H9 (cell line): ENCODE measurements around the gene PHACTR2. TPM values are rescaled to one million over a fixed set of nuclear protein-coding genes. Genes with fewer than 3 reads are reported as not detected.

Source experiments
- DNase-seq: peaks from one replicate; pipeline ENCODE4 v3.0.0-alpha.2; 2017
- H2AFZ ChIP-seq: one replicate; pipeline ENCODE4 v1.6.1; 2013; ENCODE audit warnings: mild to moderate bottlenecking, low read length, control low read depth, moderate library complexity
- H2AK5ac ChIP-seq: 2 replicates; pipeline ENCODE4 v1.6.1; 2013; ENCODE audit warnings: low read length, control low read depth, mixed read lengths; ENCODE audit not compliant: insufficient read length
- H2BK120ac ChIP-seq: one replicate; pipeline ENCODE4 v1.6.1; 2013; ENCODE audit warnings: low read depth, mild to moderate bottlenecking, low read length, control low read depth, inconsistent platforms; ENCODE audit not compliant: poor library complexity, severe bottlenecking
- H2BK12ac ChIP-seq: 2 replicates; pipeline ENCODE4 v1.6.1; 2013; ENCODE audit warnings: low read length, control low read depth, mixed read lengths, low read depth; ENCODE audit not compliant: insufficient read length
- H2BK15ac ChIP-seq: 2 replicates; pipeline ENCODE4 v1.6.1; 2013; ENCODE audit warnings: low read depth, low read length, control low read depth
- H2BK20ac ChIP-seq: one replicate; pipeline ENCODE4 v1.6.1; 2013; ENCODE audit warnings: low read depth, mild to moderate bottlenecking, low read length, control low read depth, inconsistent platforms; ENCODE audit not compliant: poor library complexity, severe bottlenecking
- H2BK5ac ChIP-seq: 2 replicates; pipeline ENCODE4 v1.6.1; 2013; ENCODE audit warnings: low read length, control low read depth, mixed read lengths; ENCODE audit not compliant: insufficient read length
- H3K14ac ChIP-seq: 2 replicates; pipeline ENCODE4 v1.6.1; 2013; ENCODE audit warnings: low read length, control low read depth; ENCODE audit not compliant: insufficient read depth
- H3K18ac ChIP-seq: 2 replicates; pipeline ENCODE4 v1.6.1; 2013; ENCODE audit warnings: low read depth, mild to moderate bottlenecking, mixed read lengths, low read length, control low read depth; ENCODE audit not compliant: insufficient read length
- H3K23ac ChIP-seq: 2 replicates; pipeline ENCODE4 v1.6.1; 2013; ENCODE audit warnings: low read length, control low read depth, mixed read lengths, low read depth; ENCODE audit not compliant: insufficient read length
- H3K23me2 ChIP-seq: 2 replicates; pipeline ENCODE4 v1.6.1; 2013; ENCODE audit warnings: low read depth, mild to moderate bottlenecking, mixed read lengths, low read length, control low read depth; ENCODE audit not compliant: insufficient read length, poor library complexity, severe bottlenecking
- H3K27ac ChIP-seq: 2 replicates; pipeline ENCODE4 v1.5.1; 2013; ENCODE audit warnings: low read length, control low read depth, mixed read lengths, low read depth; ENCODE audit not compliant: insufficient read length
- H3K27me3 ChIP-seq: 2 replicates; pipeline ENCODE4 v1.6.1; 2013; ENCODE audit warnings: low read length, control low read depth, inconsistent platforms; ENCODE audit not compliant: insufficient read depth
- H3K4ac ChIP-seq: 2 replicates; pipeline ENCODE4 v1.6.1; 2013; ENCODE audit warnings: low read depth, mild to moderate bottlenecking, control low read depth, inconsistent platforms, low read length, moderate library complexity
- H3K4me1 ChIP-seq: 2 replicates; pipeline ENCODE4 v1.6.1; 2013; ENCODE audit warnings: low read length, control low read depth, inconsistent platforms; ENCODE audit not compliant: insufficient read depth
- H3K4me2 ChIP-seq: 2 replicates; pipeline ENCODE4 v1.6.1; 2013; ENCODE audit warnings: low read length, control low read depth, mixed read lengths; ENCODE audit not compliant: insufficient read length, insufficient read depth
- H3K56ac ChIP-seq: 2 replicates; pipeline ENCODE4 v1.6.1; 2013; ENCODE audit warnings: low read depth, mild to moderate bottlenecking, mixed read lengths, low read length, control low read depth; ENCODE audit not compliant: insufficient read length
- H3K79me1 ChIP-seq: 2 replicates; pipeline ENCODE4 v1.6.1; 2013; ENCODE audit warnings: low read depth, mild to moderate bottlenecking, moderate library complexity, low read length, control low read depth, inconsistent platforms; ENCODE audit not compliant: insufficient read depth, poor library complexity, severe bottlenecking
- H3K79me2 ChIP-seq: 2 replicates; pipeline ENCODE4 v1.6.1; 2013; ENCODE audit warnings: low read length, control low read depth, inconsistent platforms; ENCODE audit not compliant: insufficient read depth
- H3K9ac ChIP-seq: 2 replicates; pipeline ENCODE4 v1.6.1; 2013; ENCODE audit warnings: low read length, control low read depth, mixed read lengths; ENCODE audit not compliant: insufficient read length; ENCODE audit errors: extremely low read depth
- H3K9me3 ChIP-seq: one replicate; pipeline ENCODE4 v1.6.1; 2013; ENCODE audit warnings: low read depth, low read length, inconsistent platforms; ENCODE audit not compliant: control insufficient read depth
- H3T11ph ChIP-seq: one replicate; pipeline ENCODE4 v1.6.1; 2013; ENCODE audit warnings: mild to moderate bottlenecking, low read length, control low read depth, inconsistent platforms
- H4K20me1 ChIP-seq: one replicate; pipeline ENCODE4 v1.6.1; 2013; ENCODE audit not compliant: control insufficient read depth, insufficient read length, insufficient read depth
- H4K5ac ChIP-seq: 2 replicates; pipeline ENCODE4 v1.6.1; 2013; ENCODE audit warnings: low read depth, mild to moderate bottlenecking, mixed read lengths, low read length, control low read depth; ENCODE audit not compliant: insufficient read length
- H4K8ac ChIP-seq: replicated peaks from 2 replicates; pipeline ENCODE4 v1.6.1; 2013; ENCODE audit warnings: low read length, control low read depth, mixed read lengths, low read depth; ENCODE audit not compliant: insufficient read length
- H4K91ac ChIP-seq: 2 replicates; pipeline ENCODE4 v1.6.1; 2013; ENCODE audit warnings: low read depth, mild to moderate bottlenecking, moderate library complexity, mixed read lengths, low read length, control low read depth; ENCODE audit not compliant: insufficient read length
- H3K27ac Mint-ChIP-seq, 3 experiments: 2 replicates in 2 of 3; 3 replicates in 1 of 3; pipeline ENCODE4 v1.8.0; 2020 to 2021; ENCODE audit warnings: mixed read lengths in 3 of 3, mild to moderate bottlenecking in 1 of 3, moderate library complexity in 1 of 3
- H3K27me3 Mint-ChIP-seq: 2 replicates; pipeline ENCODE4 v1.8.0; 2021; ENCODE audit warnings: low read depth, mild to moderate bottlenecking, moderate library complexity, mixed read lengths
- H3K36me3 Mint-ChIP-seq, 3 experiments: 2 replicates in 2 of 3; 3 replicates in 1 of 3; pipeline ENCODE4 v1.8.0; 2020 to 2021; ENCODE audit warnings: low read depth in 3 of 3, mixed read lengths in 3 of 3; ENCODE audit not compliant: insufficient read depth in 1 of 3
- H3K4me1 Mint-ChIP-seq, 2 experiments: 2 replicates each; pipeline ENCODE4 v1.8.0; 2020; ENCODE audit warnings: mixed read lengths in 2 of 2
- H3K4me3 Mint-ChIP-seq, 2 experiments: 2 replicates in 1 of 2; 3 replicates in 1 of 2; pipeline ENCODE4 v1.8.0; 2020 to 2021; ENCODE audit warnings: mild to moderate bottlenecking in 2 of 2, mixed read lengths in 2 of 2, moderate library complexity in 1 of 2
- H3K9me3 Mint-ChIP-seq, 2 experiments: 2 replicates in 1 of 2; 3 replicates in 1 of 2; pipeline ENCODE4 v1.8.0; 2020; ENCODE audit warnings: mild to moderate bottlenecking in 2 of 2, mixed read lengths in 2 of 2, moderate library complexity in 1 of 2
- CTCF ChIP-seq: fragments of 200-600 bp; sonication (generic); conservative IDR thresholded peaks from 3 replicates; pipeline ENCODE4 v1.8.0; 2021; ENCODE audit warnings: antibody characterized with exemption, mild to moderate bottlenecking
- WGBS: extraction: QIAGEN DNeasy Blood & Tissue Kit; methylation state at CpG from one replicate; pipeline ENCODE4 v1.1.7; 2013; ENCODE audit warnings: missing lambda C conversion rate, low lambda C conversion rate, mixed read lengths; ENCODE audit not compliant: insufficient read length; ENCODE audit errors: extremely low coverage; 5-methylcytosine and 5-hydroxymethylcytosine counted together
- total RNA-seq: library from RNA; stranded (reverse); gene quantifications from 2 replicates; pipeline ENCODE4 v1.2.1, GENCODE V29; 2021

Gene PHACTR2
- total RNA-seq, 1 experiment from 2014 or later: 131 TPM

- Mint-ChIP-seq H3K27me3 (no peaks in the 10 kb centered on the region), H3K4me1 (peaks cover 19 to 24% of the 10 kb centered on the region in 2 experiments), H3K9me3 (no peaks in the 10 kb centered on the region), H3K27ac (no peak overlapping the region; a peak in 1 of 7 replicates), H3K36me3 (peaks cover 0 to 23% (median 1%) of the 10 kb centered on the region in 3 experiments; a peak in 3 of 7 replicates), H3K4me3 (no peak overlapping the region)
- H3K27me3 ChIP-seq: no peaks in the 10 kb centered on the region
- H4K8ac ChIP-seq: no peak overlapping the region
- H2AFZ ChIP-seq: no peak overlapping the region
- H3K79me2 ChIP-seq: no peaks in the 10 kb centered on the region
- TF ChIP-seq CTCF: no peak
- no peak overlapping the region for H3K18ac ChIP-seq
- no peak overlapping the region for H2BK15ac ChIP-seq
- WGBS: no CpG with 5 or more reads among the region's 6 CpGs
- no peak overlapping the region for H3K4me2 ChIP-seq
- H2BK12ac ChIP-seq: no peak overlapping the region
- no peak overlapping the region for H3T11ph ChIP-seq
- no peak overlapping the region for H4K5ac ChIP-seq
- no peaks in the 10 kb centered on the region; the same call in 1 of the 2 replicates for H3K4me1 ChIP-seq
- H2BK120ac ChIP-seq: no peak overlapping the region
- H3K56ac ChIP-seq: no peak overlapping the region
- no peak overlapping the region for H4K91ac ChIP-seq
- H3K9me3 ChIP-seq: no peaks in the 10 kb centered on the region
- H4K20me1 ChIP-seq: no peaks in the 10 kb centered on the region
- H3K27ac ChIP-seq: no peak overlapping the region
- no peaks in the 10 kb centered on the region for H3K23me2 ChIP-seq
- no peak overlapping the region for H3K9ac ChIP-seq
- H3K4ac ChIP-seq: no peak overlapping the region
- no peak overlapping the region for H2AK5ac ChIP-seq
- no peaks in the 10 kb centered on the region for H3K79me1 ChIP-seq
- no peak overlapping the region for H3K23ac ChIP-seq
- H3K14ac ChIP-seq: no peak overlapping the region
- H2BK20ac ChIP-seq: no peak overlapping the region
- DNase-seq: no peak
- no peak overlapping the region for H2BK5ac ChIP-seq
Observed at GRCh38 chr6:143823548-143823947, 145.8 kb downstream of the PHACTR2 start.
